Tibial nerve (tissue), 3 donors: ENCODE results near the gene TTC31.

Experiments
- CTCF ChIP-seq, 5 experiments: fragments of 200-600 bp in 3 of 5; fragments of 450-650 bp in 2 of 5; sonication (generic) in 3 of 5; IDR thresholded peaks; one replicate each; pipeline ENCODE4 v1.5.1; 2016 to 2019; ENCODE audit warnings: antibody characterized with exemption in 5 of 5, mild to moderate bottlenecking in 3 of 5, moderate library complexity in 2 of 5
- POLR2A ChIP-seq, 2 donors: fragments of 450-650 bp; IDR thresholded peaks; one replicate each; pipeline ENCODE4 v1.6.1; 2017; ENCODE audit warnings: antibody characterized with exemption in 2 of 2, mild to moderate bottlenecking in 2 of 2, moderate library complexity in 2 of 2

GRCh38 chr2:74447230-74447999, 35.5 kb upstream of the TTC31 start:
- TF ChIP-seq POLR2A (IDR thresholded peaks at IDR 0.05) (no peak), CTCF (IDR thresholded peaks at IDR 0.05) (no peak)
